Fibroblast of lung (primary cell): ENCODE results near the gene SETBP1. TPM values are rescaled to one million over a fixed set of nuclear protein-coding genes. Genes with fewer than 3 reads are reported as not detected.

Experiments used
- DNase-seq, 2 donors: peaks; one replicate each; pipeline versions ENCODE4 v3.0.0 to v3.0.0-alpha.2; 2010; ENCODE audit warnings: low read depth in 2 of 2
- H2AFZ ChIP-seq: 2 replicates; pipeline ENCODE4 v1.5.1; 2012; ENCODE audit warnings: low read length, control low read depth, inconsistent platforms
- H3K27ac ChIP-seq: 2 replicates; pipeline ENCODE4 v1.5.1; 2011; ENCODE audit warnings: low read length, control low read depth; ENCODE audit not compliant: insufficient read depth
- H3K27me3 ChIP-seq: 2 replicates; pipeline ENCODE4 v1.5.1; 2011; ENCODE audit warnings: mild to moderate bottlenecking, low read length; ENCODE audit not compliant: control insufficient read depth, insufficient read depth
- H3K36me3 ChIP-seq: 2 replicates; pipeline ENCODE4 v1.5.1; 2011; ENCODE audit warnings: low read length; ENCODE audit not compliant: control insufficient read depth, insufficient read depth
- H3K4me1 ChIP-seq: 2 replicates; pipeline ENCODE4 v1.5.1; 2011; ENCODE audit warnings: low read length; ENCODE audit not compliant: control insufficient read depth, insufficient read depth; ENCODE audit errors: extremely low read depth
- H3K4me2 ChIP-seq: 2 replicates; pipeline ENCODE4 v1.5.1; 2011; ENCODE audit warnings: low read length, control low read depth; ENCODE audit not compliant: insufficient read depth; ENCODE audit errors: extremely low read depth
- H3K4me3 ChIP-seq, 4 experiments: fragments of 200-600 bp in 1 of 4; sonication (generic) in 1 of 4; replicated peaks in 1 of 4; 2 replicates each; pipeline ENCODE4 v1.5.1; 2011 to 2016; ENCODE audit warnings: low read length in 4 of 4, low read depth in 3 of 4, mild to moderate bottlenecking in 3 of 4, control low read depth in 2 of 4, inconsistent platforms in 1 of 4, mixed read lengths in 1 of 4; ENCODE audit not compliant: insufficient read depth in 1 of 4; ENCODE audit errors: control extremely low read depth in 1 of 4
- H3K79me2 ChIP-seq: 2 replicates; pipeline ENCODE4 v1.5.1; 2012; ENCODE audit warnings: mild to moderate bottlenecking, low read length, inconsistent platforms; ENCODE audit not compliant: control insufficient read depth, insufficient read depth
- H3K9ac ChIP-seq: 2 replicates; pipeline ENCODE4 v1.5.1; 2011; ENCODE audit warnings: mild to moderate bottlenecking, low read length, control low read depth; ENCODE audit not compliant: insufficient read depth
- H3K9me3 ChIP-seq: 2 replicates; pipeline ENCODE4 v1.5.1; 2012; ENCODE audit warnings: low read depth, low read length; ENCODE audit not compliant: control insufficient read depth, insufficient read depth
- H4K20me1 ChIP-seq: 2 replicates; pipeline ENCODE4 v1.5.1; 2011; ENCODE audit warnings: low read length; ENCODE audit not compliant: control insufficient read depth, insufficient read depth; ENCODE audit errors: extremely low read depth
- CTCF ChIP-seq, 2 donors: IDR thresholded peaks in 1 of 2; conservative IDR thresholded peaks in 1 of 2; 1 replicate in 1 of 2; 2 replicates in 1 of 2; pipeline ENCODE4 v1.5.1; 2011 to 2012; ENCODE audit warnings: low read length in 2 of 2, control low read depth in 1 of 2, inconsistent platforms in 1 of 2, low read depth in 1 of 2, mild to moderate bottlenecking in 1 of 2
- EZH2 ChIP-seq: IDR thresholded peaks from 2 replicates; pipeline ENCODE4 v1.5.1; 2012; ENCODE audit warnings: low read length, control low read depth, mild to moderate bottlenecking; ENCODE audit errors: missing control alignments
- polyA plus RNA-seq, 2 donors: library from polyadenylated mRNA; depleted of rRNA in 1 of 2; stranded (reverse) in 1 of 2; unstranded in 1 of 2; fragments of >200 nt; gene quantifications; 2 replicates each; pipeline ENCODE4 v1.2.1, GENCODE V29; 2011 to 2012; ENCODE audit warnings: missing spikeins in 1 of 2
- total RNA-seq: library from RNA; depleted of rRNA; stranded (reverse); fragments of >200 nt; gene quantifications from 2 replicates; pipeline ENCODE4 v1.2.1, GENCODE V29; 2014

Gene SETBP1
- total and polyA plus RNA-seq, 2 donors (not counting 1 experiment from before 2014, with no cell fraction given) = 4.5 to 5.4 TPM

DNA sequence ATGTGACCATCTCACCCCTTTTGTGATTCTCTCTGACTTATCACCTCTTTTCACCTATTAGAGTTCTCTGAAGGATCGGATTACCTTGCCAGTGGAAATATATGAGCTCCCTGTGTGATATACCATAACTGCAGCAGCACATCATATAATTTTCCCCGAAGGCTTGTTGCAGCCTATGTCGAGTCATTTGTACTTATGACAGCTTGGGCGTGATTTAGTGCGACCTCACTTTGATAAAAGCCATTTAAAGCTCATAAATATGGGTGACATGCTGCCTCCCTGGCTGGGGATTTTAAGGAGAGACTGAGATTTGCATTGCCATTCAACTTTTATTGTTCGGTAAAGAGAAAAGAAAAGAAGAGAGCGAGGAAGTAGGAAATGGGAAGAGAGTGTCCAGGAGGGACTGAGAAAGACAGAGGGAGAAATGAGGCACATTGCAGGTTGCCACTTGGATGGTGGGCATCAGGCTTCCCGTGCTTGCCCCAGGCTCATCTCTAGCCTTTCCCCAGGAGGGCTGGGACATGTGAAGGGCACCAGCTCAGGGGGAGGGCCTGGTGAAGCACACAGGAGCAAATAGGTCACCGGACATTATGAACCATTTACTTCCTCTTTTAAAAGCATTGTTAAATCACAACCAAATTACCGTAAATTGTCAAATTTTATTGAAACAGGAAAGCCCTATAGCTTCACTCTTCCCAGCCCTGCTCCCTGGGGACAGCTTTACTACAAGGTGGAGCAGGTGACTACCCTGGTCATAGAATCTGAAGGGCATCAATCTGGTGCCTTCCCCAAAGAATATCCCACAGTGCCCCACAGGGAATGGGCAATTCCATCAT is 161.3 kb downstream of the SETBP1 start:
- H3K9me3 ChIP-seq = no peaks in the 10 kb centered on the region
- DNase-seq = no peak
- no peaks in the 10 kb centered on the region for H3K27me3 ChIP-seq
- no peak overlapping the region for H3K4me2 ChIP-seq
- no peaks in the 10 kb centered on the region for H3K79me2 ChIP-seq
- H3K27ac ChIP-seq = no peak overlapping the region
- no peak overlapping the region for H3K9ac ChIP-seq
- H4K20me1 ChIP-seq = no peaks in the 10 kb centered on the region
- H3K36me3 ChIP-seq = no peaks in the 10 kb centered on the region
- no peak overlapping the region for H2AFZ ChIP-seq
- TF ChIP-seq EZH2 (no peak), CTCF (conservative IDR thresholded peaks at IDR 0.05 in 1 of 2, IDR thresholded peaks at IDR 0.05 in 1 of 2; ENCODE audit: low read depth in 1 of 2, low read length in 2 of 2) (no peak)
- H3K4me1 ChIP-seq = peaks cover 2% of the 10 kb centered on the region
- H3K4me3 ChIP-seq = no peak overlapping the region

- no peak for TF ChIP-seq EZH2
- no peak for TF ChIP-seq CTCF (conservative IDR thresholded peaks at IDR 0.05 in 1 of 2, IDR thresholded peaks at IDR 0.05 in 1 of 2; ENCODE audit: low read depth in 1 of 2, low read length in 2 of 2)
- H2AFZ ChIP-seq = no peak overlapping the region
- H3K27ac ChIP-seq = no peak overlapping the region
- H3K4me3 ChIP-seq = no peak overlapping the region
- H3K36me3 ChIP-seq = no peaks in the 10 kb centered on the region
- no peaks in the 10 kb centered on the region for H3K27me3 ChIP-seq
- no peak overlapping the region for H3K4me2 ChIP-seq
- no peaks in the 10 kb centered on the region for H4K20me1 ChIP-seq
- H3K9ac ChIP-seq = no peak overlapping the region
- H3K79me2 ChIP-seq = no peaks in the 10 kb centered on the region
- peaks cover 2% of the 10 kb centered on the region for H3K4me1 ChIP-seq
- no peak for DNase-seq
- no peaks in the 10 kb centered on the region for H3K9me3 ChIP-seq
Observed at GRCh38 chr18:44842588-44843412, 162.1 kb downstream of the SETBP1 start.

DNA sequence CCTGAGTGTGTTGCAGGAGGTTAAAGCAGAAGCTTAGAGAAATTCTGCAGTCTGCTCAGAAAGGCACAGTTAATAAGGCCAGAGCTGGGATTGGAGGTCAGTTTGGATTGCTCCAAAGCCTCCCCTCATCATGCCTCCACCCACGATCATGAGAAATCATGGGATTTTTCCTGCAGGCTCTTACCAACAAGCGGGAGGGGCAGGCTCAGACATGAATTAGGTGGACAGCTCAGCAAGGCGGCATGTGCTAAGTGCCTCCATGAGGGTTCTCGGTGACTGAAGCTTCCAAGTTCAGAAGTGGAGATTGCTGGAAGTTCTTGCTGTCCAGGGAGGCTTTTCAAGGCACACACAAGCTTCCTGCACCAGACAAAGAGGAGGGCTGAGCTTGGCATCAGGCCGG is 163.8 kb downstream of the SETBP1 start:
- DNase-seq = no peak
- Histone ChIP-seq H3K27me3 (no peaks in the 10 kb centered on the region), H3K36me3 (no peaks in the 10 kb centered on the region), H2AFZ (no peak overlapping the region), H3K9ac (no peak overlapping the region), H3K27ac (no peak overlapping the region), H3K79me2 (no peaks in the 10 kb centered on the region), H4K20me1 (no peaks in the 10 kb centered on the region), H3K9me3 (no peaks in the 10 kb centered on the region), H3K4me2 (no peak overlapping the region), H3K4me3 (no peak overlapping the region), H3K4me1 (no peaks in the 10 kb centered on the region)
- TF ChIP-seq CTCF (conservative IDR thresholded peaks at IDR 0.05 in 1 of 2, IDR thresholded peaks at IDR 0.05 in 1 of 2; ENCODE audit: low read depth in 1 of 2, low read length in 2 of 2) (no peak), EZH2 (no peak)
